Endometrial microvascular endothelial cells (primary cell): ENCODE measurements around the gene AFF4. TPM values are rescaled to one million over a fixed set of nuclear protein-coding genes. Genes with fewer than 3 reads are reported as not detected.
"Not testable (repeated sequence)": the region's sequence is repeated elsewhere in the genome, so short reads cannot be mapped to it uniquely, and the experiment has no call there.

Experiments
- in situ Hi-C: cut with HindIII; loops from 2 replicates; pipeline ENCODE4 v1.10.0; 2017; ENCODE audit warnings: low sequenced_read_pairs, low pct_unique_long_range_greater_than_20kb; ENCODE audit errors: inconsistent ontology term
- total RNA-seq: library from RNA; depleted of rRNA; stranded (reverse); fragments of >200 nt; gene quantifications from one replicate; pipeline ENCODE4 v1.2.3, GENCODE V29; 2015; ENCODE audit errors: inconsistent ontology term

The AFF4 gene
- total RNA-seq, 1 donor from 2014 or later = 35.0 TPM

DNA sequence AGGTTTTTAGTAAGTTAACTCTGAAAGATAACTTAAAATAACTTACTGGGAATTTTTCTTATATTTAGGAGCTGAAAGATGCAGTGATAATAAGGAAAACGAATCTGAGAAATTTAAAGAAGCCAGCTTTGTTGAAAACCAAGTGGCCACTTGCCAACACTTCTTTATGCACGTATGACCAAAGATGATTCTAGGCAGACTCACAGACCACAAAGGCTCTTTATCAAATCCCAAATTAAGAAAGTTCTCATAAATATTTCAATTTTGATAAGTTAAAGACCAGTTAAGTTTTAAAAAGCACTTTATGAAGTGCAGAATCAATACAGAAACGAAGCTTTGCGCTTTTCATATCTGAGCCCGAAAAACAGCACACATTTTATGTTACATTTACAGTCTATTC, 1.5 kb downstream of the AFF4 start:
- in situ Hi-C loops = no loop called here

DNA sequence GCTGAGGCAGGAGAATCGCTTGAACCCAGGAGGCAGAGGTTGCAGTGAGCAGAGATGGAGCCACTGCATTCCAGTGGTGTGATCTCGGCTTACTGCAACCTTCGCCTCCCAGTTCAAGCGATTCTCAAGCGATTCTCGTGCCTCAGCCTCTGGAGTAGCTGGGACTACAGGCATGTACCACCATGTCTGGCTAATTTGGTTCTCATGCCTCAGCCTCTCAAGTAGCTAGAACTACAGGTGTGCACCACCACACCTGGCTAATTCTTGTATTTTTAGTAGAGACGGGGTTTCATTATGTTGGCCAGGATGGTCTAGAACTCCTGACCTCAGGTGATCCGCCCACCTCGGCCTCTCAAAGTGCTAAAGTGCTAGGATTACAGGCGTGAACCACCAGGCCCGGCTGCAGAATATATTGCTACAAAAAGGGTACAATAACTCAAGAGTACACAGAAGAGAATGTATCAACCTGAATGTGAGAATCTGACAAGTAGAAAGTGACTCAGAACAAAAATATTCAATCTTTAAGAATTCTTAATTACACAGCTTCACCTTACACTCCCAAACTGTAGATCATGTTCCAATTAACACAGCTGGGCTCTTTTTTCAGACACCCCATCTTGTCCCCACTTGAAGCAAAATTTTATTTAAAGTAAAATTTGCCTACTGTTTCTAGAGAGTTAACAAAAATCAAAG, 2.2 kb downstream of the AFF4 start:
- in situ Hi-C loops = not testable (repeated sequence)

DNA sequence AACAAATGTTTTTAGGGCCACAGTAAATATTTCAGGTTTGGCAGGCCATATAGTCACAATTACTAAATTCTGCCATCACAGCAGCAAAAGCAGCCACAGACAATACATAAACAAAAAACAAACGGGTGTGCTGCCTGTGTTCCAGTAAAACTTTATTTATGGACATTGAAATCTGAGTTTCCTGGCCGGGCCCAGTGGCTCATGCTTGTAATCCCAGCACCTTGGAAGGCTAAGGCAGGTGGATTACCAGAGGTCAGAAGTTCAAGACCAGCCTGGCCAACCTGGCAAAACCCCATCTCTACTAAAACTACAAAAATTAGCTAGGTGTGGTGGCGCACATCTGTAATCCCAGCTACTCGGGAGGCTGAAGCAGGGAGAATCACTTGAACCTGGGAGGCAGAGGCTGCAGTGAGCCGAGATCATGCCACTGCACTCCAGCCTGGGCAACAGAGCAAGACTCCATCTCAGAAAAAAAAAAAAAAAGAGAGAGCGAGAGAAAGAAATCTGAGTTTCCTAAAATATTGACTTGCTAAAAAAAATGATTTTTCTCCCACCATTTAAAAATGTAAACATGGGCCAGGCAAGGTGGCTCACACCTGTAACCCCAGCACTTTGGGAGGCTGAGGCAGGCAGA, 7.2 kb downstream of the AFF4 start:
- in situ Hi-C loops = not testable (repeated sequence)

DNA sequence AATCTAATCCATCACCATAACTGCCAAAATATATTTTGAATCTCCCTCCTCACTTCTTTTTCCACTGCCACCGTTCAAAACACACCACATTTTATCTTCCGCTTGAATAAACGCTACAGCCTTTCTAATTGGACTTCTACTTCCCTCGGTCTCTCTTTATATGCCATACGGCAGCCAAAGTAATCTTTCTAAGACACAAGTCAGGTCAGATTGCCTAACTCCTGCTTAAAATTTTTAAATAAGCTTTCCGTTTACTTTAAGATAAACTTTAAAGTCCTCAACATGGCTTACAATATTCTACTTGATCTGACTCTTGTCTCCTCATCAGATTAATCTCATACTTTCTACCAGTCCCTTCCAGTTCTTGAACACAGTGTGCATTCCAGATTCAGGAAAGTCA, 9.7 kb downstream of the AFF4 start:
- in situ Hi-C loops = no loop called here

DNA sequence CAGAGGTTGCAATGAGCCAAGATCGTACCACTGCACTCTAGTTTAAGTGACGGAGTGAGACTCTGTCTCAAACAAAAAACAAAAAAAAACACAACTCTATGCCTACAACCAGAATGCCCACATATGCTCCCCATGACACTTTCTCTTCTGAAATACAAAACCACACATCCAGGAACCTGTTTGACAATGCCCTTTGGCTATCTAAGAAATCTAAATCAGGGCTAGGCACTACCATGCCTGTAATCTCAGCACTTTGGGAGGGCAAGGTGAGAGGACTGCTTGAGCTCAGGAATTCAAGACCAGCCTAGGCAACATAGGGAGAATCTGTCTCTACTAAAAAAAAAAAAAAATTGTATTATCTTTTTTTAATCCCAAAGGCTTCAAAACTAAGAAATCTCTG, 10.6 kb downstream of the AFF4 start:
- in situ Hi-C loops = no loop called here

DNA sequence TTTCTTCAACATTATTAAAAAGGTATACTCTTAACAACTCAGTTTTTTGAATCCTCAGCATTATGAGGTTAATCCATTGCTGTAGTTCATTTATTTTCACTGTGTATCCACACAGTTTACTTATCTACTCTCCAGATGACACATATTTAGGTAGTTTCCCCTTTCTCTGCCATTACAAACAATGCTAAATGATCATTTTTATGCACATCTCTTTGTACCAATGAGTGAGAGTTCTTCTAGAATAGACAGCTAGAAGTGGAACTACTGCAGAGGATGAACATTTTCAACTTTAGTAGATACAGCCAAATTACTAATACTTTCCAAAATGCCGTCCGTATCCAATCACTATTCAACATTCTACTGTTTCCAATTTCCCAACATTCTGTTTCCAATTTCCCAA, 11.5 kb downstream of the AFF4 start:
- in situ Hi-C loops = no loop called here

DNA sequence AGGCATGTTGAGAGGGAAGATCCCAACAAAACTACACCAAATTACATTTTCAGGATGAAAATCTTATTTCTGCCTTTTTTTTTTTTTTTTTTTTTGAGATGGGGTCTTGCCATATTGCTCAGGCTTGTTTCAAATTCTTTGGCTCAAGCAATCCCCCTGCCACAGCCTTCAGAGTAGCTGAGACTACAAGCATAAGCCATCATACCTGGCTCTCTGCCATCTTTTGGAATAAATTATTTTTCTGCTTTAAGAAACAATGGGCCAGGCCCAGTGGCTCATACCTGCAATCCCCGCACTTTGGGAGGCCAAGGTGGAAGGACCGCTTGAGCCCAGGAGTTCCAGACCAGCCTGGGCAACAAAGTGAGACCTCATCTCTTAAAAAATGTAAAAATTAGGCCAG, 14.3 kb downstream of the AFF4 start:
- in situ Hi-C loops = no loop called here

DNA sequence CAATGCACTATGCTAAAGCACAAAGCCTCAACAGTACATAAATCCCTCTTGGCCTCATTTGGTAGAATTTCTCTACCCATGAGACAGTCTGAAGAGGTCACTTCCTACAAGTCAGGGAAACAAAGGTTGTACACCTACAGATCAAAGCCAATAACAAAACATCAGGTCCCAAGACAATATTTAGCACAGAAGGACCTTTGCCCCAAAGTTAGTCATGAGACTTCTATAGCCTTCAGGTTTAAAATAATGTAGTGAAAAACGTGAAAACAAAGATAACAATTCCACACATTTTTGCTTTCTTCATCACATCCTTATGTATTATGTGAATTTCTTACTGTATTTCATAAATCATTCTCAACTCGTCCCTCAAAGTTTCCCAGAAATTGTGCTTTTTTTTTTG, 15.8 kb downstream of the AFF4 start:
- in situ Hi-C loops = no loop called here

DNA sequence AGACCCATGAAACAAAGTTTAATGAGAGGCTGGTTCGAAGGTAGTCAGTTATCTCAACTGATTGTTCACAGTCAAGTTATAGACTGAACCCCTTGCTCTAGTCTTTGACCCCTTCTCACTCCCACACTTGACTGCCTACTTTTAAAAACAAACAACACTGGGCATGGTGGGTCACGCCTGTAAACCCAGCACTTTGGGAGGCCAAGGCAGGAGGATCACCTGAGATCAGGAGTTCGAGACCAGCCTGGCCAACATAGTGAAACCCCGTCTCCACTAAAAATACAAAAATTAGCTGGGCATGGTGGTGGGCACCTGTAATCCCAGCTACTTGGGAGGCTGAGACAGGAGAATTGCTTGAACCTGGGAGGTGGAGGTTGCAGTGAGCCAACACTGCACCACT, 18.1 kb downstream of the AFF4 start:
- in situ Hi-C loops = not testable (repeated sequence)

DNA sequence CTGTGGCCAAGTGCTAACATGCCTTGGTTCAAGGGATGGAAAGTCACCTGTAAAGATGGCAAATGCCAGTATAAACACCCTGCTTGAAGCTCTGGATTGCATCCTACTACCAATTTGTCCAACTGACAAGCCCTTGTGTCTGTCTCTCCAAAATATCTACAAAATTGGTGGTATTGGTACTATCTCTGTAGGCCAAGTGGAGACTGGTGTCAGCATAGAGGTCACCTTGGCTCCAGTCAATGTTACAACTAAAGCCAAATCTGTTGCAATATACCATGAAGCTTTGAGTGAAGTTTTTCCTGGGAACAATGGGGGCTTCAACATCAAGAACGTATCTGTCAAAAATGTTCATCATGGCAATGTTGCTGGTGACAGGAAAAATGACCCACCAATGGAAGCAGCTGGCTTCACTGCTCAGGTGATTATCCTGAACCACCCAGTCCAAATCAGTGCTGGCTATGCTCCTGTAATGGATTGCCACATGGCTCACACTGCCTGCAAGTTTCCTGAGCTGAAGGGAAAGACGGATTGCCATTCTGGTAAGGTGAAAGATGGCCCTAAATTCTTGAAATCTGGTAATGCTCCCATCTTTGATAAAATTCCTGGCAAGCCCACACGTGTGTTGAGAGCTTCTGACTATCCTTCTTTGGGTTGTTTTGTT, 19.9 kb downstream of the AFF4 start:
- in situ Hi-C loops = no loop called here

DNA sequence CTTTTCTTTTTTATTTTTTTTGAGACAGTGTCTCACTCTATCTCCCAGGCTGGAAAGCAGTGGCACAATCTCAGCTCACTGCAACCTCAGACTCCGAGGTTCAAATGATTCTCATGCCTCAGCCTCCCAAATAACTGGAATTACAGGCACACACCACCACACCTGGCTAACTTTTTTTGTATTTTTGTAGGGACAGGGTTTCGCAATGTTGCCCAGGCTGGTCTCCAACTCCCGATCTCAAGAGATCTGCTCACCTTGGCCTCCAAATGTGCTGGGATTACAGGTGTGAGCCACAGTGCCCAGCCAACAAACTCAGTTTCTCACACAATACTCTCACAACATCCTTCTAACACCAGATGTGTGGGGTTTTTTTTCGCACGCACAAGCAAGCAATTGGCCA, 22.1 kb downstream of the AFF4 start:
- in situ Hi-C loops = no loop called here

DNA sequence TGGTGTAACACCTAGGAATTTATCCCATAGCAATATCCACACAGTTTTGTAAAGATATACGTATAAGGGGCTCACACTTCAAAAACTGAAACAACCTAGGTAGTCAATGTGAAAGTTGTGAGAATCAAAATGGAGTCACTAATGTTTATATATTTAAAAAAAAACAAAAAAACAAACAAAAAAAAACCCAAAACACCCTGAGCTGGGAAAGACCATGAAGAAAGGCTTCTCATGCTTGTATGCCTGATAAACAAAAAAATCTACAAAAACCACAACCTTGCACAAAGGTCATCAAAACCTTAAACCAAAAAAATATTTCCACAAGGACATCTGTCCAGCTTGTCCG, 35.4 kb downstream of the AFF4 start:
- in situ Hi-C loops = no loop called here

DNA sequence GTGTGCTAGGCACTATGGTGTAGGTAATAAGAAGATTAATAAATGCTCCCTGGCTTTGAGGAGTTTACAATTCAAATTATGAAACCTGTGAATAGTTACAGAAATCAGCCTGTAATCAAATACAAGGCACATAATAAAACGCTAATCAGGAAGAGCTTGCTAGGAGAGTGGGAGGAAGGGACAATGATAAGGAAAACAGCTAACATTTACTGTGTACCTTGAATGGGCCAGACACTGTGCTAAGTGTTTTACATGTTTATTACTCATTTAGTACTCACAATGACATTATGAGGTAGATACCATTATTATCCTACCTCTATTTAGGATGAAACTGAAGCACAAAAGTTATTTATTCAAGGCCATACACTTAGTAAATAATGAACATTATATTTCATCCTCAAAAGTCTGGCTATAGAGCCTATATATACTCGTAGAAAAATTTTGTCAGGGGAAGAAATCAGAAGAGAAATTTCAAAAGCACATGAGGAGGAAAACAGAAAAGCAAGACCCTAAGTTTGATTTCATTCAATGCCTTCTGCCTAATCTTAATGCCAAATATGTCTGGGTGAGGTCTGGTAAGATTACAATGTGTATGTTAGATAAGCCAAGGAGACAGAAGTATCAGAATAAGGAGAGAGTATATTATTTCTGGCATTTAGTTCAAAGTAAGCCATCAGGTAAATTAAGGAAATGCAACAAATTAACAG, 35.9 kb downstream of the AFF4 start:
- in situ Hi-C loops = no loop called here

DNA sequence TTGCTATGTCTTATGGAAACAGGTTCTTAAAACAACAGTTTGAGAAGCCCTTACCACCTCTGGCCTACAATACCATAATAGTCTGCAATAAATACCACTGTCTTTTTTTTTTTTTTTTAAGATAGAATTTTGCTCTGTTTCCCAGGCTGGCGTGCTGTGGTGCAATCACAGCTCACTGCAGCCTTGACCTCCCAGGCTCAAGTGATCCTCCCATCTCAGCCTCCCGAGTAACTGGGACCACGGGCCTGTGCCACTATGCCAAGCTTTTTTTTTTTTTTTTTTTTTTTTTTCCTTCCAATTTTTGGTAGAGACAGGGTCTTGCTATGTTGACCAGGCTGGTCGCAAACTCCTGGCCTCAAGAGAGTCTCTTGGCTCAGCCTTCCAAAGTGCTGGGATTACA, 37.0 kb downstream of the AFF4 start:
- in situ Hi-C loops = no loop called here

DNA sequence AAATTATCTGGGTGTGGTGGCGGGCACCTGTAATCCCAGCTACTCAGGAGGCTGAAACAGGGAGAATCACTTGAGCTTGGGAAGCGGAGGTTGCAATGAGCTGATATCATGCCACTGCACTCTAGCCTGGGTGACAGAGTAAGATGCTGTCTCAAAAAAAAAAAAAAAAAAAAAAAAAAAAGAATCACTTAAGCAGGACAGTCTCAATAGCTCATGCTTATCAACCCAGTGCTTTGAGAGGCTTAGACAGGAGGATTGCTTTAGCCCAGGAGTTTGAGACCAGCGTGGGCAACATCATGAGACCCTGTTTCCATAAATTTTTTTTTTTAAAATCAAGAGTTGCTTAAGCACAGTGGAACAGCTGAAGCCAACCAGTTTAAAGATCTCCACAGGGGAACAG, 47.3 kb downstream of the AFF4 start:
- in situ Hi-C loops = no loop called here

DNA sequence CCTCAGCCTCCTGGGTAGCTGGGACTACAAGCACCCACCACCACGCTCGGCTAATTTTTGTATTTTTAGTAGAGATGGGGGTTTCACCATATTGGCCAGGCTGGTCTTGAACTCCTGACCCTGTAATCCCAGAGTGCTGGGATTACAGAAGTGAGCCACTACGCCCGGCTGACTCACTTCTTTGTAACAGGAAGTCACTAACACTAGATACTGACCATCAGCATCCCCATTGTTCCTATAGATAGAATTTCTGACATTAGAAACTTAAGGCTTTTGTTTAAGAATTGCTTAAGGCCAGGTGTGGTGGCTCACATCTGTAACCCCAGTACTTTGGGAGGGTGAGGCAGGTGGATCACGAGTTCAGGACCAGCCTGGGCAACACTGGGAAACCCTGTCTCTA, 47.8 kb downstream of the AFF4 start:
- in situ Hi-C loops = no loop called here

DNA sequence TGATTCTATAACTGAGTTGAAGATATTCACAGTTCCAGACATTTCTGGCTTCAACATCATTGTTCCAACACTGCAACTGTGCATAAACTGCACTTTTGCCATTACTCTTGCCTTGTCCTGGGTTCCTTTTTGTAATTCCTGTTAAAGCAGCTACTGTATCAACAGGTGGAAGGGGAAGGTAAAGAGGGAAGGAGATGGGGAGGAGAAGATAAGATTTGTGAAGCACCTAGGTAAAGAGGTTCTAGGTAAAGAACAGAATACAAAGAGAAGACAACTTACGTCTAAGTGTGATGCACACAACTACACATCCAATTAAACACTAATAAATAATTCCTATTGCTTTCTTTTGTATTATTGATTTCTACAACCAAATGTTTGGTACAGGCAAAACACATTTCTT, 53.7 kb downstream of the AFF4 start:
- in situ Hi-C loops = no loop called here

DNA sequence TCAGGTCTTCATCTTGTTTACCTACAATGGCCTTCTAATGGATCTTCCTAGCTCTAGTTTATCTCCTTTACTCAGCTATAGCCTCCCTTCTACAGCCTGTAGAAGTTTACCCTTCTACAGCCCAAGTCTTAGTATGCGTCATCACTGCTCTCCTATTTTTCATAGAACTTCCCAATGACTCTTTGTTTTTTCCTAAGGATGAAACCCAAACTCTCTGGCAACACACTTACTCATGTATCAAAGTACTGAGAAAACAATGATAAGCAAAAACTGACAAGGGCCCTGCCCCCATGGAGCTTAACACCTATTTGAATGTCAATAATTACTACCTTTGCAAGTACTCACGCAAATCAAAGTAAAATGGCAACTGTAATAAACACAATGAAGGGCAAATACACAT, 56.3 kb downstream of the AFF4 start:
- in situ Hi-C loops = no loop called here

DNA sequence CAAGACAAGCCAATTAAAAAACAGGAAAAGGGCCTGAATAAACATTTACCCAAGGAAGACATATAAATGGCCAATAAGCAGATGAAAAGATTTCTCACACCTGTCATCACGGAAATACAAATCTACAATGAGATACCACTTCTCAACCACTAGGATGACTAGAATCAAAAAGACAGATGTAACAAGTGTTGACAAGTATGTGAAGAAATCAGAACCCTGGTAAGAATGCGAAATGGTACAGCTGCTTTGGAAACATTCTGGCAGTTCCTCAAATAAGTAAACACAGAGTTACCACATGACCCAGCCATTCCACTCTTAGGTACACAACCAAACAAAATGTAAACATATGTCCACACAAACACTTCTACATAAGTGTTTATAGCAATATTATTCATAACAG, 57.5 kb downstream of the AFF4 start:
- in situ Hi-C loops = no loop called here

DNA sequence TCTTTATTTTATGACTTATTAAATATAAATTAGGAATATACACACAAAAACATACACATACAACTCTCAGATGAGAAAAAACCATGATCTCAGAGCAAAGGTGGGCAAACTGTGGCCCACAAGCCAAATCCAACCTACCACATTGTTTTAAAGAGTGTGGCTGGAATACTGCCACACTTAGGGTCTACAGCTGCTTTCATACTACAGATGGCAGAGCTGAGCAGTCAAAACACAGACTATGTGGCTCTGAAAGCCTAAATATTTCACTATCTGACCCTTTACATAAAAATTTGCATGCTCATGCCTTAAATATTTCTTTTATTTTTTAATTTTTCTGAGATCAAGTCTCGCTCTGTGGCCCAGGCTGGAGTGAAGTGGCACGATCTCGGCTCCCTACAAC, 61.7 kb downstream of the AFF4 start:
- in situ Hi-C loops = no loop called here
